LNCaP clone FGC (cell line): ENCODE results near the gene HCFC2.
A peak's percentile ranks its signal among the peaks of the same experiment; 100 is the strongest.

Experiments used
- DNase-seq: peaks from one replicate; pipeline ENCODE4 v3.0.0-alpha.2; 2011; ENCODE audit warnings: low read depth
- H3K4me3 ChIP-seq: 2 replicates; pipeline ENCODE4 v1.5.1; 2011; ENCODE audit warnings: mild to moderate bottlenecking, low read depth, low read length, control low read depth
- TF ChIP-seq, protein P1 (sequence below): IDR thresholded peaks from 2 replicates; pipeline ENCODE4 v1.5.1; 2012; ENCODE audit warnings: mild to moderate bottlenecking; ENCODE audit not compliant: control insufficient read depth, insufficient read depth; ENCODE audit errors: extremely low read depth

Gene HCFC2

DNA sequence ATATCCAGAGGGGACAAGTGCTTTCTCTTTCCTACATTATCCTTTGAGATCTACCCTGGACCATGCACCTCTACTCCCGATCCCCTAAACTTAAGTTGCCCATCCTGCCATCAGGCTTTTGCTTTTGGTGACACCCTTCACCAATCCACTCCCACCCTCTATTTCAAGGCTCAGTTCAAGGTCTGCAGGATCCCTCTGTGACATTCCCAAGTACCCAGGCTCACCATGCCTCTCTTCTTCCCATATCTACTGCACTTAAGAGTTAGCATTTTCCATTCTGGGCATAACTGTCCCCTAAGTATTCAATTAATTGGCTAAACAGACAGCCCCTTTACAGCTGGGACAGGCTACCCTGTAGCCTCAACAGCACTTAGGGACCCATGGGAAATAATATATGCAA is 70.6 kb downstream of the HCFC2 start:
- H3K4me3 ChIP-seq = no peak overlapping the region
- TF ChIP-seq, protein P1, sequence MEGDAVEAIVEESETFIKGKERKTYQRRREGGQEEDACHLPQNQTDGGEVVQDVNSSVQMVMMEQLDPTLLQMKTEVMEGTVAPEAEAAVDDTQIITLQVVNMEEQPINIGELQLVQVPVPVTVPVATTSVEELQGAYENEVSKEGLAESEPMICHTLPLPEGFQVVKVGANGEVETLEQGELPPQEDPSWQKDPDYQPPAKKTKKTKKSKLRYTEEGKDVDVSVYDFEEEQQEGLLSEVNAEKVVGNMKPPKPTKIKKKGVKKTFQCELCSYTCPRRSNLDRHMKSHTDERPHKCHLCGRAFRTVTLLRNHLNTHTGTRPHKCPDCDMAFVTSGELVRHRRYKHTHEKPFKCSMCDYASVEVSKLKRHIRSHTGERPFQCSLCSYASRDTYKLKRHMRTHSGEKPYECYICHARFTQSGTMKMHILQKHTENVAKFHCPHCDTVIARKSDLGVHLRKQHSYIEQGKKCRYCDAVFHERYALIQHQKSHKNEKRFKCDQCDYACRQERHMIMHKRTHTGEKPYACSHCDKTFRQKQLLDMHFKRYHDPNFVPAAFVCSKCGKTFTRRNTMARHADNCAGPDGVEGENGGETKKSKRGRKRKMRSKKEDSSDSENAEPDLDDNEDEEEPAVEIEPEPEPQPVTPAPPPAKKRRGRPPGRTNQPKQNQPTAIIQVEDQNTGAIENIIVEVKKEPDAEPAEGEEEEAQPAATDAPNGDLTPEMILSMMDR = no peak
- no peak for DNase-seq

GRCh38 chr12:104136577-104136976 is 72.2 kb downstream of the HCFC2 start:
- TF ChIP-seq, protein P1 = no peak
- DNase-seq = no peak
- peak overlapping the region; percentile 66 for H3K4me3 ChIP-seq

DNA sequence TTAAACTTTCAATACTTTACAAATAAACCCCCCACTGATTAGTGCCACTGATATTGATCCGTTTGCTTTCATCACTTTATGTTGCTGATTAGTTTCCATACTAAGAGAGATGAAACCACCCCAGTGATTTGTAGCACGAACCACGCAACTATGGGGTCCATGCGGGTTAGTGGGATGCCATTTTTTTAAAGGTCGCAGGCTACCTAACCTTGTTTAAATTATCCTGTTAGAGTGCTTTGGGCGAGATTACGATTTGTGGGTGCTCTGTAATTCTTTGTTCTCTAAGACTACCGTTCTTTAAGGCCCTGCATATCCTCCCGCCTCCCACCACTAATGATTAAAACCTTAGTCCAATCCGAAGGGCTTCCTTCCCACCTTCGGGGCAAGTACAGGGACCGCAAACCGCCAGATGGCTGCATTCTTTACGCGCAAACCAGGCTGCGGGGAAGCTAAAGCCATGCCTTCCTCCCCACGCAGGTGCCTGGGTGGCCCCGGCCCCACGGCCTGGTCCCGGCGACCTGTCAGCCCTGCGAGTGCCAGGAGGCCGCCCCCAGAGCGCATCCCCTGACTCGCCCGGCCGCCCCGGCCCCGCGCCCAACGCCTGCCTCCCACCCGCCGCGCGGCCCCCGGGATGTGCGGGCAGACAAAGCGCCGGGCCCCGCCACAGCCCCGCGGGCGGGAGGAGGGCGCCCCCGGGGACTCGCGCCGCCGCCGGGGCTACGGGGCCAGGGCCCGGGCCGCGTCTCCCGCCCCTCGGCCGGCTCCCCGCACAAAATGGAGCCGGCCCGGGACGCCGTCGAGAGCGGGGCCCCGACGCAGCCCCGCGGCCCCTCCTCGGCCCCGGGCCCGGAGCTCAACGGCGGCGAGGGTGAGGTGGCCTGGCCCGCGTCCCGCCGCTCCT is 72.9 kb downstream of the HCFC2 start:
- DNase-seq = no peak
- TF ChIP-seq, protein P1 = no peak
- peak overlapping the region; percentile 66 for H3K4me3 ChIP-seq

DNA sequence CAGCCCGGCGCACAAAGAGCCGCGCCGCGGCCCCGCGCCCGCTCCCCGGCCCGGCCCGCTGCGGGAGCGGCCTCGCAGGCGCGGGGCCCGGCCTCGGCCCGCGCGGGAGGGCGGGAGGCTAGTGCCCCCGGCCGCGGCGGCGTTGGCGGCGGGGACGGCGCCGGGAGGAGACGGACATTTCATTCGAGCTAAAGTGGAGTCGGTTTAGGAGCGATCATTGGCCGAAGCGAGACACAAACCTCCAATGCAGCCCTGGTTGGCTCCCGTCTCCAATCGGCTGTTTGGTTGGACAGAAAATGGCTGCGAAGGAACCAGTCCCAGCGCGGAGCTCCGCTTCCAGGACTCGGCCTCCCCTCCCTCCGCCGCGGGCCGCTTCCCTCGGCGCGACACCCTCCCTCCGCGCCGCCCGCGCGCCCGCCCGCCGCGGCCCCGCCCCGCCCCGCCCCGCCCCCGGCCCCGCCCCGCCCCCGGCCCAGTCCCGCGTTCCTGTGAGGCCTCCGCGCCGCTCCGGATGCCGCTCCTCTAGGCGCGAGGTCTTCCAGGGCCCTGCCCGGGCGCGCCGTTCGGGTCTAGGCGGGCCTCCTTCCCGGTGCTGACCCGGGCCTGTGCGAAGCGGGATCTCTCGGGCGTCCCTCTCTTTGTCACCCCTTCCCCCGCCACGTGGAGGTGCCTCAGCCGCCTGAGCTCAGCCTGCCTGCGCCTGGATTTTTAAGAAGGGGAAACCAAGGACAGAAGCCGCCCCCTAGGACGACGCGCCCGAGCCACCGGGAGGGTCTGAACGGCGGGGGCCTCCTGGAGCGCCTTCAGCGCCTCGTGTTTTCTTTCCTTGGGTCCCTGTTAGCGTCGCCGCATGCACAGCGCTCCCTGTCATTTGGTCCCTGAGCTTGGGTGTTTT is 73.8 kb downstream of the HCFC2 start, which contains the start of gene NFYB:
Gene NFYB (minus strand): TSS at position 309 of the 895 bp plus-strand sequence. CDS start 2,757 bp downstream, outside the sequence.
- DNase-seq = peak; percentile 95
- H3K4me3 ChIP-seq = peak within 1 kb of the TSS; percentile 66
- TF ChIP-seq, protein P1 = no peak

DNA sequence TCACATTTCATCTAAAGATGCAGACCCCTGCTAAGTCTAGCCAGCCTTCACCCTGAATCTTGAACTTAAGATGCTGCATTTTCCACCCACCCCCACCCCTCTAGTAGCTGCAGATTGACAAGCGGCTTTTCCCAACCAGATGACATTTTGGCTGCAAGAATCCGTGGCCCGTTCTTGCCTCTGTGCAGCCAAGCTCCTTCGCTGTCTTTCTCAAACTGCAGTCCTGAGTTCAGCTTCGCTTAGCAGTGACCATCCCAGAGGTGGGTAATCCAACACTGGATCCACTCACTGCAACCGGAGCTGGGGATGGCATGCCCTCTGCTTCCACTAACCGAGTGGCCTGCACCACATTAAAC is 74.4 kb downstream of the HCFC2 start:
- no peak for DNase-seq
- TF ChIP-seq, protein P1 = no peak
- peak overlapping the region; percentile 37 for H3K4me3 ChIP-seq

DNA sequence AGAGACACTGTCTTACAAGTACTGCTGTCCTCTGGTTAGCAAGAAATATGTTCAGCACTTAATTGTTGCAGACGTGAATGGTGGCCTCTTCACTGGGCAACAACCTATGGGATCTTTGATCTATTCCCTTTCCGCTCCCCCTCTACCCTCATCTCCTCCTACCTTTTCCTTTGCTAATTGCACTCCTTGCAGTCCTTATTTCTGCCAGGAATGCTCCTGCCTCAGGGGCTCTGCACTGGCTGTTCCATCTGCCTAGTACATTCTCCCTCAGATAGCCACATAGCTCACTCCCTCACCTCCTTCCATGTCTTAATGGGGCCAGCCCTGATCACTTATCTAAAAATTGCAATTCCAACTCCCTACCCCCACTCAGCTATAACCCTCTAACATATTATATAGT is 78.2 kb downstream of the HCFC2 start:
- H3K4me3 ChIP-seq = no peak overlapping the region
- no peak for DNase-seq
- TF ChIP-seq, protein P1 = no peak
